Adrenal gland (tissue), 12 donors: ENCODE results near the gene LRCH2. TPM values are rescaled to one million over a fixed set of nuclear protein-coding genes. Genes with fewer than 3 reads are reported as not detected.

Experiments used
- DNase-seq, 7 donors: peaks; one replicate each; pipeline ENCODE4 v3.0.0-alpha.2; 2019 to 2020
- H3K27ac ChIP-seq, 5 donors: fragments of 200-600 bp; sonication (generic) in 4 of 5; 1 replicate in 3 of 5; 2 replicates in 2 of 5; pipeline versions ENCODE4 v1.5.1 to v1.8.0; 2016 to 2020; ENCODE audit warnings: mild to moderate bottlenecking in 1 of 5
- H3K27me3 ChIP-seq: fragments of 200-600 bp; 2 replicates; pipeline ENCODE4 v1.8.0; 2021
- H3K36me3 ChIP-seq, 2 donors: fragments of 200-600 bp; replicated peaks in 1 of 2; 1 replicate in 1 of 2; 2 replicates in 1 of 2; pipeline versions ENCODE4 v1.5.1 to v1.8.0; 2018 to 2022
- H3K4me1 ChIP-seq, 2 donors: fragments of 200-600 bp; replicated peaks in 1 of 2; 1 replicate in 1 of 2; 2 replicates in 1 of 2; pipeline versions ENCODE4 v1.5.1 to v1.8.0; 2018 to 2021
- H3K4me3 ChIP-seq, 4 donors: fragments of 200-600 bp; sonication (generic) in 3 of 4; one replicate each; pipeline ENCODE4 v1.5.1; 2016 to 2018
- H3K9me3 ChIP-seq, 3 donors: fragments of 200-600 bp; sonication (generic) in 1 of 3; replicated peaks in 1 of 3; 1 replicate in 2 of 3; 2 replicates in 1 of 3; pipeline versions ENCODE4 v1.5.1 to v1.8.0; 2016 to 2021
- CTCF ChIP-seq, 6 experiments: fragments of 450-650 bp in 4 of 6; fragments of 200-600 bp in 2 of 6; sonication (generic) in 1 of 6; IDR thresholded peaks; 1 replicate in 5 of 6; 2 replicates in 1 of 6; pipeline versions ENCODE4 v1.5.1 to v1.8.0; 2016 to 2021; ENCODE audit warnings: antibody characterized with exemption in 6 of 6, mild to moderate bottlenecking in 2 of 6, moderate library complexity in 1 of 6
- POLR2A ChIP-seq, 2 donors: fragments of 450-650 bp; IDR thresholded peaks; one replicate each; pipeline ENCODE4 v1.6.1; 2017; ENCODE audit warnings: antibody characterized with exemption in 2 of 2, mild to moderate bottlenecking in 2 of 2, moderate library complexity in 1 of 2
- WGBS, 4 donors: extraction: QIAGEN DNeasy Blood & Tissue Kit in 2 of 4; methylation state at CpG; one replicate each; pipeline versions ENCODE4 v1.1.5 to v1.1.7; 2013 to 2017; 5-methylcytosine and 5-hydroxymethylcytosine counted together
- intact Hi-C, 2 donors: fragments of 100-400 bp; cut with DNase I; formaldehyde crosslinking; loops; one replicate each; pipeline versions ENCODE4 v1.14.1 to v1.15.0; 2022 to 2023
- polyA plus RNA-seq, 3 donors: library from polyadenylated mRNA; stranded (reverse); fragments of 200-250 nt in 2 of 3; fragments of 350-450 nt in 1 of 3; fragmentation: Illumina TruSeq in 1 of 3; extraction: RNeasy Lipid Tissue Mini Kit (QIAGEN cat#74804) in 1 of 3; gene quantifications; one replicate each; pipeline ENCODE4 v1.2.3, GENCODE V29; 2013 to 2014
- total RNA-seq, 9 donors: library from RNA; depleted of rRNA in 4 of 9; stranded (reverse); fragments of >200 nt in 4 of 9; fragments of 120-200 nt in 1 of 9; fragmentation: NEBNext Ultra II Directional in 1 of 9; extraction: Animal tissue kit (Norgen Biotek cat#: 25700) in 1 of 9; gene quantifications; one replicate each; pipeline versions ENCODE4 v1.1.0 to v1.2.4, GENCODE V29; 2013 to 2023
- donor health status: healthy with polysubstance abuse.
- donor health status: Bipolar disorder and iron deficiency.
- donor health status: DM: yes; HTN: yes; CAD: no.
- donor health status: DM: no; HTN: no; CAD: no.
- donor health status: DM: no; HTN: no; CAD: no.
- donor health status: DM: yes; HTN: yes; CAD: no.

LRCH2 gene
- total and polyA plus RNA-seq, 12 donors = 2.3 to 8.7 (median 5.9) TPM

GRCh38 chrX:115259238-115259875 lies 25.5 kb upstream of the LRCH2 start:
- H3K27ac ChIP-seq = no peak overlapping the region
- no peak overlapping the region for H3K4me3 ChIP-seq
- intact Hi-C loops = no loop called here
- TF ChIP-seq POLR2A (IDR thresholded peaks at IDR 0.05) (no peak), CTCF (IDR thresholded peaks at IDR 0.05) (no peak)
- no peaks in the 10 kb centered on the region for H3K36me3 ChIP-seq
- peaks cover 15% of the 10 kb centered on the region for H3K27me3 ChIP-seq
- DNase-seq = no peak
- WGBS, 4 donors = 61 to 75% (median 66%) methylated on average over 3 of the region's 3 CpGs
- no peaks in the 10 kb centered on the region for H3K4me1 ChIP-seq
- no peaks in the 10 kb centered on the region for H3K9me3 ChIP-seq

GRCh38 chrX:115257711-115258110 lies 23.8 kb upstream of the LRCH2 start:
- Histone ChIP-seq H3K27ac (no peak overlapping the region), H3K4me1 (no peaks in the 10 kb centered on the region), H3K4me3 (no peak overlapping the region), H3K9me3 (no peaks in the 10 kb centered on the region), H3K27me3 (peaks cover 15% of the 10 kb centered on the region), H3K36me3 (no peaks in the 10 kb centered on the region)
- intact Hi-C loops = no loop called here
- TF ChIP-seq POLR2A (IDR thresholded peaks at IDR 0.05) (no peak), CTCF (IDR thresholded peaks at IDR 0.05) (no peak)
- DNase-seq = no peak

- WGBS, 4 donors = 65 to 80% (median 67%) methylated on average over 2 of the region's 2 CpGs
- Histone ChIP-seq H3K36me3 (no peaks in the 10 kb centered on the region), H3K4me3 (no peak overlapping the region), H3K4me1 (no peaks in the 10 kb centered on the region), H3K27me3 (peaks cover 7% of the 10 kb centered on the region), H3K9me3 (no peaks in the 10 kb centered on the region), H3K27ac (no peak overlapping the region)
- intact Hi-C loops = no loop called here
- TF ChIP-seq CTCF (IDR thresholded peaks at IDR 0.05) (no peak), POLR2A (IDR thresholded peaks at IDR 0.05) (no peak)
- no peak for DNase-seq
Measured at GRCh38 chrX:115255003-115255402, 21.1 kb upstream of the LRCH2 start.

- DNase-seq = no peak
- intact Hi-C loops = no loop called here
- Histone ChIP-seq H3K9me3 (no peaks in the 10 kb centered on the region), H3K27ac (no peak overlapping the region), H3K4me1 (no peaks in the 10 kb centered on the region), H3K36me3 (no peaks in the 10 kb centered on the region), H3K4me3 (no peak overlapping the region), H3K27me3 (peaks cover 9% of the 10 kb centered on the region)
- WGBS, 4 donors = 62 to 82% (median 74%) methylated on average over 2 of the region's 2 CpGs
- TF ChIP-seq POLR2A (IDR thresholded peaks at IDR 0.05) (no peak), CTCF (IDR thresholded peaks at IDR 0.05) (no peak)
Measured at GRCh38 chrX:115251458-115252233, 17.8 kb upstream of the LRCH2 start.
